ENCODE results near the gene CRCP.
"Not testable (repeated sequence)": the region's sequence is repeated elsewhere in the genome, so short reads cannot be mapped to it uniquely, and the experiment has no call there.

Gene CRCP

GRCh38 chr7:66142334-66142733, 27.7 kb downstream of the CRCP start:
- DNase-seq (ENCODE audit: low spot score) = no peak
- TF ChIP-seq CTCF (IDR thresholded peaks at IDR 0.05; ENCODE audit: extremely low read depth, missing control alignments) = no peak

- no peak for DNase-seq (ENCODE audit: low spot score)
- no peak for TF ChIP-seq CTCF (IDR thresholded peaks at IDR 0.05; ENCODE audit: extremely low read depth, missing control alignments)
These were observed 28.3 kb downstream of the CRCP start for GRCh38 chr7:66142996-66143395.

- no peak for DNase-seq (ENCODE audit: low spot score)
- no peak for TF ChIP-seq CTCF (IDR thresholded peaks at IDR 0.05; ENCODE audit: extremely low read depth, missing control alignments)
These were observed 29.3 kb downstream of the CRCP start for GRCh38 chr7:66143876-66144332.

GRCh38 chr7:66145400-66146104, 30.9 kb downstream of the CRCP start:
- no peak for TF ChIP-seq CTCF (IDR thresholded peaks at IDR 0.05; ENCODE audit: extremely low read depth, missing control alignments)
- DNase-seq (ENCODE audit: low spot score) = no peak

- no peak for TF ChIP-seq CTCF (IDR thresholded peaks at IDR 0.05; ENCODE audit: extremely low read depth, missing control alignments)
These were observed 32.1 kb downstream of the CRCP start for GRCh38 chr7:66146701-66147100.

GRCh38 chr7:66147657-66148056, 33.0 kb downstream of the CRCP start:
- not testable (repeated sequence) for DNase-seq (ENCODE audit: low spot score)

More at GRCh38 chr7:66146701-66147100, 32.1 kb downstream of the CRCP start:
- no peak for DNase-seq (ENCODE audit: low spot score)

- DNase-seq (ENCODE audit: low spot score) = no peak
- no peak for TF ChIP-seq CTCF (IDR thresholded peaks at IDR 0.05; ENCODE audit: extremely low read depth, missing control alignments)
These were observed 35.8 kb downstream of the CRCP start for GRCh38 chr7:66150471-66150870.
